Activated CD4-positive, alpha-beta T cell treated with anti-CD3 and anti-CD28 coated beads, Interleukin-2, amount 10 ng/mL, durations not matched to agents 7 days and 5 days (primary cell): Measurements from ENCODE around the gene CLSTN1. TPM values are rescaled to one million over a fixed set of nuclear protein-coding genes. Genes with fewer than 3 reads are reported as not detected.

ENCODE experiments used
- CTCF ChIA-PET: fragments of 350-600 bp; sonication (Branson Sonifier 250); formaldehyde crosslinking; loops from one replicate; lab custom pipeline; 2021; ENCODE audit warnings: antibody characterized with exemption; lab: Charles Lee
- POLR2A ChIA-PET: fragments of 350-600 bp; sonication (Branson Sonifier 250); formaldehyde crosslinking; loops from one replicate; lab custom pipeline; 2021; ENCODE audit warnings: antibody characterized with exemption; lab: Charles Lee
- DNase-seq: peaks from one replicate; pipeline ENCODE4 v3.0.0-alpha.2; 2020
- H3K27ac Mint-ChIP-seq: one replicate; pipeline ENCODE4 v1.8.0; 2021; ENCODE audit warnings: mild to moderate bottlenecking, moderate library complexity, mixed read lengths
- H3K27me3 Mint-ChIP-seq: one replicate; pipeline ENCODE4 v1.8.0; 2021; ENCODE audit warnings: mixed read lengths
- H3K36me3 Mint-ChIP-seq: one replicate; pipeline ENCODE4 v1.8.0; 2021; ENCODE audit warnings: low read depth, mixed read lengths
- H3K4me1 Mint-ChIP-seq: one replicate; pipeline ENCODE4 v1.8.0; 2021; ENCODE audit warnings: mixed read lengths
- H3K4me3 Mint-ChIP-seq: one replicate; pipeline ENCODE4 v1.8.0; 2021; ENCODE audit warnings: mild to moderate bottlenecking, moderate library complexity, mixed read lengths
- H3K9me3 Mint-ChIP-seq: one replicate; pipeline ENCODE4 v1.8.0; 2021; ENCODE audit warnings: mixed read lengths
- total RNA-seq, 2 experiments: library from RNA; stranded (reverse); gene quantifications; one replicate each; pipeline ENCODE4 v1.2.3, GENCODE V29; 2021

Gene CLSTN1
- total RNA-seq, 2 experiments from 2014 or later = 121 to 134 TPM

DNA sequence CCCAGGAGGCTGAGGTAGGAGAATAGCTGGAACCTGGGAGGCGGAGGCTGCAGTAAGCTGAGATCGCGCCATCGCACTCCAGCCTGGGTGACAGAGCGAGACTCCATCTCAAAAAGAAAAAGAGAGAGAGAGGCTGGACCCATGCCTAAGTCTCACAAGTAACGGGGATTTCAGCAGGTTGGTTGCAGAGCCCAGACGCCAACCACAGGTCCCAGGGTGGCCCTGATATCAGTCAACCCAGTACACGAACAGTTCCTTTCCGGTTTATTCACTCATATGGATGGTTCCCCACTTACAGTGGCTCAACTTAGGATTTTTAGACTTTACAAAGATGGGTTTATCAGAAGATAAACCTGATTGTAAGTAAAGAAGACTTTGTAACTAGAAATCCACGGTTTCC, 40.9 kb downstream of the CLSTN1 start:
- Mint-ChIP-seq H3K4me1 (peaks cover 44% of the 10 kb centered on the region), H3K36me3 (peaks cover 9% of the 10 kb centered on the region), H3K27ac (no peak overlapping the region), H3K27me3 (no peaks in the 10 kb centered on the region), H3K9me3 (no peaks in the 10 kb centered on the region), H3K4me3 (no peak overlapping the region)
- DNase-seq = no peak
- POLR2A ChIA-PET = interaction anchor here (0.6 kb wide), 2 partner anchors 20 to 615 kb away, joined by 3 to 5 read pairs; no protein-coding TSS in a partner anchor
- CTCF ChIA-PET = interaction anchor here (0.7 to 1.4 kb wide), 4 partner anchors 28 to 199 kb away, joined by 3 read pairs; no protein-coding TSS in a partner anchor

DNA sequence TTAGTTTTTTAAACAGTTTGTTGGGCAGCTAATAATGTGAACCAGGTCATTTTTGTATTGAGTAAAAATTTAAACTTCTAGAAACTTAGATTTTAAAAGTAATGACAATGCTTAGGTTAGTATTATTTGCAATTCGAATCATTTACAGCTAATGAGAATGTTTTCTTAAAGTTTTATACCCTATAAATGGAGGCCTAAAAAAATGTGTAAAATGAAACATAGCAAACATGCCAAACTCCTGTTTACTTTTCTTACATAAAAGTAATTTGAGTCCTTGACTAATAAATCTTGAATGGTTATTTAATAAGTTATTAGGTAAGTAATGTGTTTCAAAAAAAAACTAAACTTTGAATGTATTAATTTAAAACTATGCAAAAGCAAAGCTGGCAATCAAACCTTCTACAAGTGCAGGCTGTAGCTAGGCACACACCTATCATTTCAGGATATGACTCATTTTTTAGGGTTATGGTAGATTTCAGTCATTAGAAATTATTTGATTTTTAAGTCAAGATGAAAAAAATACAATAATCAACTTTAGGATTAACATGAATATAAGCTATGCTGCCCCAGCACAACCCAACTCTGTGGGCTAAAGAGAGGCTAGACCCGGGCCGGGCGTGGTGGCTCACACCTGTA, 41.5 kb downstream of the CLSTN1 start:
- no peak overlapping the region for H3K4me3 Mint-ChIP-seq
- no peak overlapping the region for H3K27ac Mint-ChIP-seq
- peaks cover 7% of the 10 kb centered on the region for H3K36me3 Mint-ChIP-seq
- no peaks in the 10 kb centered on the region for H3K27me3 Mint-ChIP-seq
- POLR2A ChIA-PET = interaction anchor here (0.6 kb wide), 2 partner anchors 20 to 616 kb away, joined by 3 to 5 read pairs; no protein-coding TSS in a partner anchor
- CTCF ChIA-PET = interaction anchor here (0.5 to 1.4 kb wide), 4 partner anchors 48 to 155 kb away, joined by 3 to 4 read pairs (median 3); no protein-coding TSS in a partner anchor
- no peak for DNase-seq
- no peaks in the 10 kb centered on the region for H3K9me3 Mint-ChIP-seq
- peaks cover 37% of the 10 kb centered on the region for H3K4me1 Mint-ChIP-seq

DNA sequence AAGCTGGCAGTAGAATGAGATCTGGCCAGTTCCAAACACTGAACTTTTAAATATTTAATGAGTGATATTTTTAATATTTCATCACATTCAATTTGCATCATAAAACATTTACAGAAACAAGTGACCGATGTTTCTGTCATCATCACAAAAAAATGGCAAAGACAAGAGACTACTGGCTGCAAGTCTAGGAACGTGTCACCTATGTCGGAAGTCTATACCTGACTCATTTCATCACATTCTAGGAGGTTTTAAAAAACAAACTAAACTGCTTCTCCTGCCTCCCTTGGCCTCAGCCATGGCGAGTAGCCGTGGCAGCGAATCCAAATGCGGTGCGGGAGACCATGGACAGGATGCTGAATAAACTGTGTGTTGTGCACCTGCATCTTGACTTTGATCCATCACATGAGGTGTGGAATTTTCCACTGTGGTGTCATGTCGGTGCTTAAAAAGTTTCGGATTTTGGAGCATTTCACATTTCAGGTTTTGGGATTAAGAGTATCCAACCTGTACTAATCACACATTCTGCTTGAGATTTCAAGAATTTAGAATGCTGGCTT, 43.1 kb downstream of the CLSTN1 start:
- CTCF ChIA-PET = interaction anchor here (0.6 to 0.9 kb wide), 2 partner anchors 107 to 145 kb away, joined by 3 read pairs; no protein-coding TSS in a partner anchor
- H3K9me3 Mint-ChIP-seq = no peaks in the 10 kb centered on the region
- H3K27me3 Mint-ChIP-seq = no peaks in the 10 kb centered on the region
- H3K27ac Mint-ChIP-seq = no peak overlapping the region
- H3K4me1 Mint-ChIP-seq = peaks cover 29% of the 10 kb centered on the region
- no peak overlapping the region for H3K4me3 Mint-ChIP-seq
- H3K36me3 Mint-ChIP-seq = peaks cover 8% of the 10 kb centered on the region
- DNase-seq = no peak
- POLR2A ChIA-PET = interaction anchor here (0.8 kb wide), 1 partner anchor 34 kb away, joined by 5 read pairs; no protein-coding TSS in a partner anchor

DNA sequence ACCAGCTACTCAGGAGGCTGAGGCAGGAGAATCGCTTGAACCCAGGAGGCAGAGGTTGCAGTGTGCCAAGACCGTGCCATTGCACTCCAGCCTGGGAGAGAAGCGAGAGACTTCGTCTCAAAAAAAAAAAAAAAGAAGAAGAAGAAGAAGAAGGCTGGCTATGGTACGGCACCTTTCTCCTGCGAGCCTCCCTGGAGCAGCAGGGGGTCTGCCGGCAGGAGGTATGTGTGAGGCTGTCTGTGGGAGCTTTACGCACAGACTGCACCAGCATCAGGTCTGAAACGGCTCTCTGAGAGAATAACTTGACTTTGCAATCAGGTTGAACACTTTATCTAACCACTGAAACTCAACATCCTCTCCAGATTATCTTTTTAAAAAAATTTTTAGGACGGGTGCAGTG, 44.9 kb downstream of the CLSTN1 start:
- Mint-ChIP-seq H3K27me3 (no peaks in the 10 kb centered on the region), H3K4me3 (no peak overlapping the region), H3K27ac (no peak overlapping the region), H3K9me3 (no peaks in the 10 kb centered on the region), H3K4me1 (peaks cover 22% of the 10 kb centered on the region), H3K36me3 (peaks cover 15% of the 10 kb centered on the region)
- POLR2A ChIA-PET = no interaction called here
- no peak for DNase-seq
- CTCF ChIA-PET = interaction anchor here (0.6 to 1.8 kb wide), 5 partner anchors 13 to 841 kb away, joined by 3 to 7 read pairs (median 5); no protein-coding TSS in a partner anchor

DNA sequence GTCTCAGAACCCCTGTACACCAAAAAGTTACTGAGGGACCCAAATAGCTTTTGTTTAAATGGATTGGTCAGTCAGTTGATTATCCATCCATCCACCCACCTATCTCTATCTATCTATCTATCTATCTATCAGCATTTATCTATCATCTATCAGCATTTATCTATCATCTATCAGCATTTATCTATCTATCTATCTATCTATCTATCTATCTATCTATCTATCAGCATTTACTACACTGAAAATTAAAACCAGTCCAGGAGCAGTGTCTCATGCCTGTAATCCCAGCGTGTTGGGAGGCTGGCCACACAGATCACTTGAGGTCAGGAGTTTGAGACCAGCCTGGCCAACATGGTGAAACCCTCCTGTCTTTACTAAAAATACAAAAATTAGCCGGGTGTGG, 47.1 kb downstream of the CLSTN1 start:
- no peak for DNase-seq
- Mint-ChIP-seq H3K36me3 (peaks cover 27% of the 10 kb centered on the region), H3K4me1 (peaks cover 18% of the 10 kb centered on the region), H3K9me3 (no peaks in the 10 kb centered on the region), H3K27me3 (no peaks in the 10 kb centered on the region), H3K4me3 (no peak overlapping the region), H3K27ac (no peak overlapping the region)
- CTCF ChIA-PET = interaction anchor here (0.5 kb wide), 1 partner anchor 84 kb away, joined by 3 read pairs; no protein-coding TSS in a partner anchor
- POLR2A ChIA-PET = no interaction called here

DNA sequence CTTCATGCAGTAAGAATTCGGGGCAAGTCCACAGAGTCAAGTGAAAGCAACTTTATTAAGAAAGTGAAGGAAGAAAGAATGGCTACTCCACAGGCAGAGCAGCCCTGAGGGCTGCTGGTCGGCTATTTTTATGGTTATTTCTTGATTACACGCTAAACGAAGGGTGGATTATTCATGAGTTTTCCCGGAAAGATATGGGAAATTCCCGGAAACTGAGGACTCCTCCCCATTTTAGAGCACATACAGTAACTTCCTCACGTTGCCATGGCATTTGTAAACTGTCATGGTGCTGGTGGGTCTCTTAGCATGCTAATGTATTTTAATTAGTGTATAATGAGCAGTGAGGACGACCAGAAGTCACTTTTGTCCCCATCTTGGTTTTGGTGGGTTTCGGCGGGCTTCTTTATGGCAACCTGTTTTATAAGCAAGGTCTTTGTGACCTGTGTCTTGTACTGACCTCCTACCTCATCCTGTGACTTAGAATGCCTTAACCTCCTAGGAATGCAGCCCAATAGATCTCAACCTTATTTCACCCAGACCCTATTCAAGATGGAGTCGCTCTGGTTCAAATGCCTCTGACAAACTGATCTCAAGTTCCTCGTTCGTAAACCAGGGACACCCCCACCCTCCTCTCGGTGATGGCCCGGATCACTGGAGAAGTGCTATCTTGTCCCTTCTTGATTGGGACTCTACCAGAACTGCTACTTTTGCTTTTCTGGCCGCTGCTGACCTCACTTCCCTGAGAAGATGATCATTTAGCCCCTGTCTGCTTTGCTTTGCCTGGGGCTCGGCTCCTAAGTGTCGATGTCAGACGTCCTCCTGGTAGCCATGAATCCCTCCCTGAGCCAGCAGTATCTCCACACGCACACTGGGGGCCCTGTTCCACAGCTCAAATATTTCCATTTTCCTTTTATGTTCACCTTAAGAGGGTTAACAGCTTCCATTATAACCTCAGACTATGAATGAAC, 48.8 kb downstream of the CLSTN1 start:
- Mint-ChIP-seq H3K4me1 (peaks cover 12% of the 10 kb centered on the region), H3K27me3 (no peaks in the 10 kb centered on the region), H3K36me3 (peaks cover 27% of the 10 kb centered on the region), H3K4me3 (no peak overlapping the region), H3K9me3 (no peaks in the 10 kb centered on the region), H3K27ac (no peak overlapping the region)
- ChIA-PET CTCF (interaction anchor here (0.6 kb wide), 2 partner anchors 17 to 526 kb away, joined by 3 read pairs; no protein-coding TSS in a partner anchor), POLR2A (no interaction called here)
- no peak for DNase-seq

DNA sequence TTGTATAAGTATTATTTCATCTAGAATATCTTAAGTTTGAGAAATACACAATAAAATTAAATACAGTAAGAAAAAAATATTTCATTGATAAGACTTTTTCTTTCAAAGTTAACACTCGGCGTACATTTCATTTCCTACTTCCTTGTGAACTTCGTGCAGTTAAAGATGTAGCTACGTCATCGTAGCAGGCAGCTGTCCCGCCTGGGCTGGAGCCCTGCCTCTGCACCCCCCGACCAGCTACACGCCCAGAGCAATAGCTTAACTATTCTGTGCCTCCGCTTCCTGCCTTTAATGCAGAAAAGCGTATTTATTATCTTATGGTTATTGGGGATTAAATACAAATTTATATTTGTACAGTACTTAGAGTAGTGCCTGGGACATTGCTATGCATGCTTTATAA, 53.5 kb downstream of the CLSTN1 start:
- H3K27me3 Mint-ChIP-seq = no peaks in the 10 kb centered on the region
- H3K36me3 Mint-ChIP-seq = peaks cover 16% of the 10 kb centered on the region
- H3K9me3 Mint-ChIP-seq = no peaks in the 10 kb centered on the region
- no peak for DNase-seq
- H3K27ac Mint-ChIP-seq = no peak overlapping the region
- no peak overlapping the region for H3K4me3 Mint-ChIP-seq
- peaks cover 13% of the 10 kb centered on the region for H3K4me1 Mint-ChIP-seq
- POLR2A ChIA-PET = no interaction called here
- CTCF ChIA-PET = interaction anchor here (1.8 kb wide), 1 partner anchor 14 kb away, joined by 5 read pairs; no protein-coding TSS in a partner anchor

DNA sequence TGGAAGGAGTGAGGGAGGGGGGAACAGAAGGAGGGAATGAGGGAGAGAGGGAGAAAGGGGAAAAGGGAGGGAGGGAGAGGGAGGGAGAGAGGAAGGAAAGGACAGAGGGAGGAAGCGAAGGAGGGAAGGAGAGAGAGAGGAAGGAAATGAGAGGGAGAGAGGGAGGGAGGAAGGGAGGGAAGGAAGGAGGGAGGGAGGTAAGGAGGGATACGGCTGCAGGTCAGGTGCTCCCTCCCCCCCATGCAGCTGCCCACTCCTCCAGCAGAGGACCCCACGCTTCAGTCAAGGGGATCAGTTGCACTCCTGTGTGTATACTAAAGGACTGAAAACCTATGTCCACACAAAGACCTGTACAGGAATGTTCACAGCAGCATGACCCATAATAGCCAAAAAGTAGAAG, 54.8 kb downstream of the CLSTN1 start:
- Mint-ChIP-seq H3K27ac (no peak overlapping the region), H3K36me3 (peaks cover 16% of the 10 kb centered on the region), H3K27me3 (no peaks in the 10 kb centered on the region), H3K4me1 (peaks cover 12% of the 10 kb centered on the region), H3K9me3 (no peaks in the 10 kb centered on the region), H3K4me3 (no peak overlapping the region)
- POLR2A ChIA-PET = no interaction called here
- DNase-seq = no peak
- CTCF ChIA-PET = interaction anchor here (0.6 kb wide), 1 partner anchor 9 kb away, joined by 3 read pairs; no protein-coding TSS in a partner anchor

DNA sequence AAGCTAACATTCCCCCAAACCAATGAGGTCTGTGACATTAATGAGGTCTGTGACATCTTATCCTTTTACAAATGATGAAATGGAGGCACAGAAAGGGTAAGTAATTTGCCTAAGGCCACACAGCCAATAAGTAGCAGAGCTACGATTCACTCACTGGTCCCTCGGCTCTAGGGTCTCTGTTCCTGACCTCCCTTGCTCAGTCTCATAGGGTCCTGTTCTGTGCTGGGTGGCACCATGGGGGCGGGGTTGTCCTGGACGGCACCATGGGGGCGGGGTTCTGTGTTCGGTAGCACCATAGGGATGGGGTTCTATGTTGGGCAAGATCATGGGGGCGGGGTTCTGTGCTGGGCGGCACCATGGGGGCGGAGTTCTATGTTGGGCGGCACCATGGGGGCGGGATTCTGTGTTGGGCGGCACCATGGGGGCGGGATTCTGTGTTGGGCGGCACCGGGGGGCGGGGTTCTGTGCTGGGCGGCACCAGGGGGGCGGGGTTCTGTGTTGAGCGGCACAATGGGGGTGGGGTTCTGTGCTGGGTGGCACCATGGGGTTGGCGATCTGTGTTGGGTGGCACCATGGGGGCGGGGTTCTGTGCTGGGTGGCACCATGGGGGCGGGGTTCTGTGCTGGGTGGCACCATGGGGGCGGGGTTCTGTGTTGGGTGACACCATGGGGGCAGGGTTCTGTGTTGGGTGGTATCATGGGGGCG, 55.6 kb downstream of the CLSTN1 start:
- no peak overlapping the region for H3K27ac Mint-ChIP-seq
- peaks cover 17% of the 10 kb centered on the region for H3K36me3 Mint-ChIP-seq
- H3K4me1 Mint-ChIP-seq = peaks cover 15% of the 10 kb centered on the region
- POLR2A ChIA-PET = no interaction called here
- H3K9me3 Mint-ChIP-seq = no peaks in the 10 kb centered on the region
- CTCF ChIA-PET = interaction anchor here (0.6 kb wide), 1 partner anchor 282 kb away, joined by 3 read pairs; no protein-coding TSS in a partner anchor
- no peak overlapping the region for H3K4me3 Mint-ChIP-seq
- DNase-seq = peak; percentile 15
- H3K27me3 Mint-ChIP-seq = no peaks in the 10 kb centered on the region

DNA sequence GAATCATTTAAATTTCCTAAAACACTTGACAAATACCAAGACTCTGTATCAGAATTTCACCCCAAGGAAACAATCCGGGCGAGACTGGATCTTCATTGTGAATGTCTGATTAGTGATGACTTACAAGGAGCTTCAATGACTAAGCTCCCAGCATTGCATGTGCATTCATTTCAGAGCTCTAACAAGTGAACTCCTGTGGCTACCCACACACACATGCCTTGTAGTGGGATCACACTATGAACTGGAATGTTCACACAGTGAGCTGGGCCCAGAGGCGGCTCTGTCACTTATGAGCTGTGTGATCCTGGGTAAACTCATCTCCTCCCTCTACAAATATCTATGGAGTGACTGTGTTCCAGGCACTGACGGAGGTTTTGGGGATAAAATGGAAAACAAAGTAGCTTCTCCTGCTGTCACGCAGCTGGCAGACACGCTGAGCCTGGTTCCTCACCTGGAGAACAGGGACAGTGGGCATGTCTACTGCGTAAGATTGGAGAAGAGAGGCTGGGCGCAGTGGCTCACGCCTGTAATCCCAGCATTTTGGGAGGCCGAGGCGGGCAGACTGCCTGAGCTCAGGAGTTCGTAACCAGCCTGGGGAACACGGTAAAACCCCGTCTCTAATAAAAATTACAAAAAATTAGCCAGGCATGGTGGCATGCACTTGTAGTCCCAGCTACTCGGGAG, 56.9 kb downstream of the CLSTN1 start:
- Mint-ChIP-seq H3K27me3 (no peaks in the 10 kb centered on the region), H3K9me3 (no peaks in the 10 kb centered on the region), H3K36me3 (peaks cover 9% of the 10 kb centered on the region), H3K4me3 (no peak overlapping the region), H3K4me1 (peaks cover 16% of the 10 kb centered on the region), H3K27ac (no peak overlapping the region)
- ChIA-PET CTCF (interaction anchor here (1.1 to 1.3 kb wide), 3 partner anchors 21 to 152 kb away, joined by 3 read pairs; no protein-coding TSS in a partner anchor), POLR2A (no interaction called here)
- no peak for DNase-seq

DNA sequence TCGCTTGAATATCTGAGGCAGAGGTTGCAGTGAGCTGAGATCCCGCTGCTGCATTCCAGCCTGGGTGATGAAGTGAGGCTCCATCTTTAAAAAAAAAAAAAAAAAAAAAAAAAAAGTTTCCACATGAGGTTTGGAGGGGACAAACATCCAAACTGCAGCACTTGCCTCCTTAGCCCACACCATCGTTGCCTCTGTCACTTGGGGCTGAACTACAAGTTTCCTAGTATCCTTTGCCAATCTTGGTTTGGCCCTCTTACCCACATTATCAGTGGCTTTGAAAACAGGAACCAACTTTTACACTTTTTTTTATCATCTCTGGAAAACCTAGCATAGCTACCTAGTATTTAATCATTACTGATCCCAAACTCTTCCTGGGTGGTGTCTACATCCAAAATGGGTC, 59.2 kb downstream of the CLSTN1 start:
- POLR2A ChIA-PET = no interaction called here
- Mint-ChIP-seq H3K27me3 (no peaks in the 10 kb centered on the region), H3K4me3 (no peak overlapping the region), H3K36me3 (peaks cover 13% of the 10 kb centered on the region), H3K9me3 (no peaks in the 10 kb centered on the region), H3K4me1 (peaks cover 19% of the 10 kb centered on the region), H3K27ac (no peak overlapping the region)
- no peak for DNase-seq
- CTCF ChIA-PET = no interaction called here
